ENCODE measurements around the gene ATAD2B. TPM values are rescaled to one million over a fixed set of nuclear protein-coding genes. Genes with fewer than 3 reads are reported as not detected.
A peak's percentile ranks its signal among the peaks of the same experiment; 100 is the strongest.

ATAD2B gene
- total RNA-seq, 1 donor from 2014 or later, result 8.4 TPM

DNA sequence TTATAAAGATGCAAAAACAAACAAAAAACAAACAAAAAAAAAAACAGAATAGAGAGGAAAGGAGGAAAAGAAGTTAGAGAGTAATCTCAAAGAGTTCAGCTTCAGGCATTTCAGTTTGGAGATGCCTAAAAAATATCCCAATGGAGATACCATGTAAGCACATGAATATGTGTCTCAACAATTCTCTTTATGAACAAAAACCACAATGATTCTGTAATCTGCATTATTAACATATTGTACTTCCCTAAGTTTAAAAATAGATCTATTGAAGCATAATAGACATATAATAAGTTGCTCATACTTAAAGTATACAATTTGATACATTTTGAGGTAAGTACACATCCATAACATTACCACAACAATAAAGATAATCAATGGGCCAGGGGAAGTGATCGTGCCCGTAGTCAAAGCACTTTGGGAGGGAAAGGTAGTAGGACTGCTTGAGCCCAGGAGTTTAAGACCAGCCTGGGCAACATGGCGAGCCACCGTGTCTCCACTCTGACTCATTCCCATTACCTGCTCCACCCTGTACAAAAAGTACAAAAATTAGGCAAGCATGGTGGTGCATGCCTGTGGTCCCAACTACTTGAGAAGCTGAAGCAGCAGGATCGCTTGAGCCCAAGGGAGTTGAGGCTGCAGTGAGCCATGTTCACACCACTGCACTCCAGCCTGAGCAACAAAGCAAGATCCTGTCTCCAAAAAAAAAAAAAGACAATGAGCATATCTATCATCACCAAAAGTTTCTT, 158.9 kb downstream of the ATAD2B start:
- intact Hi-C loops (cut with DNase I), result no loop called here
- Histone ChIP-seq H3K4me1 (no peaks in the 10 kb centered on the region), H3K4me3 (no peak overlapping the region), H3K9me3 (no peaks in the 10 kb centered on the region), H3K27ac (no peak overlapping the region), H3K27me3 (no peaks in the 10 kb centered on the region), H3K36me3 (peaks cover 5 to 25% of the 10 kb centered on the region in 2 donors)
- TF ChIP-seq, protein P1, sequence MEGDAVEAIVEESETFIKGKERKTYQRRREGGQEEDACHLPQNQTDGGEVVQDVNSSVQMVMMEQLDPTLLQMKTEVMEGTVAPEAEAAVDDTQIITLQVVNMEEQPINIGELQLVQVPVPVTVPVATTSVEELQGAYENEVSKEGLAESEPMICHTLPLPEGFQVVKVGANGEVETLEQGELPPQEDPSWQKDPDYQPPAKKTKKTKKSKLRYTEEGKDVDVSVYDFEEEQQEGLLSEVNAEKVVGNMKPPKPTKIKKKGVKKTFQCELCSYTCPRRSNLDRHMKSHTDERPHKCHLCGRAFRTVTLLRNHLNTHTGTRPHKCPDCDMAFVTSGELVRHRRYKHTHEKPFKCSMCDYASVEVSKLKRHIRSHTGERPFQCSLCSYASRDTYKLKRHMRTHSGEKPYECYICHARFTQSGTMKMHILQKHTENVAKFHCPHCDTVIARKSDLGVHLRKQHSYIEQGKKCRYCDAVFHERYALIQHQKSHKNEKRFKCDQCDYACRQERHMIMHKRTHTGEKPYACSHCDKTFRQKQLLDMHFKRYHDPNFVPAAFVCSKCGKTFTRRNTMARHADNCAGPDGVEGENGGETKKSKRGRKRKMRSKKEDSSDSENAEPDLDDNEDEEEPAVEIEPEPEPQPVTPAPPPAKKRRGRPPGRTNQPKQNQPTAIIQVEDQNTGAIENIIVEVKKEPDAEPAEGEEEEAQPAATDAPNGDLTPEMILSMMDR (IDR thresholded peaks at IDR 0.05), result no peak
- DNase-seq (ENCODE audit: low spot score in 2 of 2), result no peak

DNA sequence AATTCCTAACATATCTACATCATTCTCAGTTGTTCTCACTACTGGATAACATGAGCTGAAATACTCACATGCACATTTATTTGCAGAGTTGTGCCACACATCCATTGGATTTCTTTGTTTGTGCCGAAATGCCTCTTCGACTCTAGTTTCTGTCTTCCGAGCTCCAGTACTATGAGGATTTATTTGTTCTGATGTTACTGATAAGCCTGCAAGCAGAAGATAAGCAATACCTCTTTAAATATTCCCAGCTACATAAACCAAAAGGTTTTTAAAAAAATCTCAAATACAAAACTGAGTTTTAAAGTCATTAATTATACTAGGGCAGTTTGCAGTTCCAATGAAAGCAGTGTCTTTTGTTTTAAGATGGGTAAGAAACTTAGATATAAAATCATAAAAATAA, 164.8 kb downstream of the ATAD2B start:
- no peaks in the 10 kb centered on the region for H3K9me3 ChIP-seq
- no peak for DNase-seq (ENCODE audit: low spot score in 2 of 2)
- H3K27me3 ChIP-seq, result no peaks in the 10 kb centered on the region
- peaks cover 0 to 15% of the 10 kb centered on the region in 2 donors for H3K36me3 ChIP-seq
- intact Hi-C loops (cut with DNase I), result no loop called here
- no peaks in the 10 kb centered on the region for H3K4me1 ChIP-seq
- TF ChIP-seq, protein P1 (IDR thresholded peaks at IDR 0.05), result no peak
- H3K4me3 ChIP-seq, result no peak overlapping the region
- no peak overlapping the region for H3K27ac ChIP-seq

DNA sequence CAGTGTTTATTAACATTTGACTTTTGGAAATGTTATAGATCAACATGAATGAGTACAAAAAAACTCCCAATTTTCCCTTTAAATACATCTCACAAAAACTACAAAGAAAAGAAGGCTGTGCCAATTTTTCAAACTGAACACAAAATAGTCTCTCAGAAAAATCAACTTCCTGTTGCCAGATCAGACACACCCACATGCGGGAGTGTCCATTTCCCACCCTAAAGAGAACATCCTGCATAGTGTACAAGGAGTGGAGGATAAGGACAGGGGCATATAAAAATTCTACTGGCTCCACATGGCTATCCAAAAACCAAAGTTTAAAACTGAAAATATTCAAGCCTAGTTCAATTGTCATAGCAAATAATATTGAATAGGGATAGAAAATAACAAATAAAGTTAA, 165.3 kb downstream of the ATAD2B start:
- Histone ChIP-seq H3K36me3 (peaks cover 0 to 19% of the 10 kb centered on the region in 2 donors), H3K27me3 (no peaks in the 10 kb centered on the region), H3K27ac (no peak overlapping the region), H3K4me3 (no peak overlapping the region), H3K4me1 (no peaks in the 10 kb centered on the region), H3K9me3 (no peaks in the 10 kb centered on the region)
- no peak for DNase-seq (ENCODE audit: low spot score in 2 of 2)
- TF ChIP-seq, protein P1 (IDR thresholded peaks at IDR 0.05), result no peak
- intact Hi-C loops (cut with DNase I), result no loop called here

DNA sequence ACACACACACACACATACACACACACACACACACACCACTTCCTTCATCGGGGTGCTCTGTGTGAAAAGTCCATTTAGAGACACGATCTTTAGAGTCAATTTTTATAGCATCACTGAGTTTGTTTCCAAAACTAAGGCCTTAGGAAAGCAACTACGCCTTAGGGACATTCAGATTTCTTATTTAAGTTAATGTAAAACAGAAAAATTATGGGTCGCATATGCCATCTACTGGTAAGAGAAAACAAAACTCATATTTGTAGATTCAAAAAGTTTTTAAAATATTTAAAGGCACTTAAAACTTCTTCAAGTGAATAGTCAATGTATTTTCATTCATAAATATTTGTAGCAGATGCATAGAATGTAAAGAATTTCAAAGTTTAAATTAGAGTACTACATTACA, 166.2 kb downstream of the ATAD2B start:
- Histone ChIP-seq H3K4me3 (no peak overlapping the region), H3K9me3 (no peaks in the 10 kb centered on the region), H3K27ac (no peak overlapping the region), H3K4me1 (no peaks in the 10 kb centered on the region), H3K36me3 (peaks cover 0 to 20% of the 10 kb centered on the region in 2 donors), H3K27me3 (no peaks in the 10 kb centered on the region)
- TF ChIP-seq, protein P1 (IDR thresholded peaks at IDR 0.05), result peak in 2 of 3 experiments; percentile 21 to 37
- DNase-seq (ENCODE audit: low spot score in 2 of 2), result no peak
- intact Hi-C loops (cut with DNase I), result no loop called here

DNA sequence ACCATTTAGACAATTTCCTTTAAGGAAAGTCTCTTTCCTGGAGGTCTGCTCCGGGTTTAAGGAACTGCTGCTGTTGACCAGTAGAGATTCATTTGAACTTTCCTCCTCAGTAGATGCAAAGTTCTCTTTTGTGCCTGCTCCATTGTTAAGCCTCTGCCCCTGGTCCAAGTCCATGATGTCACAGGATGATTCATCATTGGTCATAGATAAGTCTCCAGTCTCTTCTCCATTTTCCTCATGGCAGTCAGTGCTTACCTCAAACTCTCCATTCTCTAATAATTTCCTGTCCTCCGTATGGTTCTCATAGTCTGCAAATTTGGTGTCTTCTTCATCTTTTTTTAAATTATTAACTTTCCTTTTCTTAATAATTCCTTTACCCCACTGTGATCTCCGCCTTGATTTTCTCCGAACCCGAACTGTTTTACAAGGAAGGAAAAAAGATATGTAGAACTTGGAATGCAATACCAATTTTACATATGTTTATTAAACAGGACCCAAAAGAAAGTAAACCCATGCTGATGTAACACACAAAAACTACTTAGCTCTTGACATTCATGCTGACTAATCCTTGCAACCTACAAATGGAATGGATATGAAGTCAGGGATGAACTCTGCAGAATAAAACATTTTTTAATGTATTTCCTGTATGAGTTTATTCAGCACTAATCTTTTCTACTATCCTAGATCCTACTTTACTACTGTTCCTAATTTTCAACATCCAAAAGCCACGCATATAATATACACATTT, 169.1 kb downstream of the ATAD2B start:
- DNase-seq (ENCODE audit: low spot score in 2 of 2), result peak in 1 of 2 donors; percentile 64

More for the DNA sequence above, 169.1 kb downstream of the ATAD2B start:
- H3K4me1 ChIP-seq, result no peaks in the 10 kb centered on the region
- intact Hi-C loops (cut with DNase I), result loop anchor here (10.0 kb wide), 1 partner anchor 373 kb away; the partner anchor contains the start of gene KLHL29
- no peaks in the 10 kb centered on the region for H3K27me3 ChIP-seq
- H3K4me3 ChIP-seq, result no peak overlapping the region
- H3K27ac ChIP-seq, result no peak overlapping the region
- H3K36me3 ChIP-seq, result peaks cover 0 to 27% of the 10 kb centered on the region in 2 donors
- TF ChIP-seq, protein P1 (IDR thresholded peaks at IDR 0.05), result no peak
- no peaks in the 10 kb centered on the region for H3K9me3 ChIP-seq

Data from ascending aorta (tissue), 2 donors.